ENCODE data around the gene SIN3B. TPM values are rescaled to one million over a fixed set of nuclear protein-coding genes. Genes with fewer than 3 reads are reported as not detected.

The SIN3B gene
- polyA plus RNA-seq, 3 donors, result 7.2 to 154 (median 10.2) TPM

GRCh38 chr19:16893686-16893989, 64.4 kb downstream of the SIN3B start:
- Histone ChIP-seq H3K4me2 (replicated peaks; ENCODE audit: extremely low read depth, low read length, poor library complexity, severe bottlenecking) (peak overlapping the region; percentile 21), H3K36me3 (replicated peaks in 1 of 2; ENCODE audit: control insufficient read depth in 1 of 2, insufficient read depth in 2 of 2, low read length in 2 of 2) (no peaks in the 10 kb centered on the region), H4K20me1 (ENCODE audit: insufficient read depth, low read length) (no peaks in the 10 kb centered on the region), H3K9me3 (replicated peaks in 1 of 2; ENCODE audit: control insufficient read depth in 1 of 2, insufficient read depth in 1 of 2, low read length in 2 of 2) (no peaks in the 10 kb centered on the region), H3K4me1 (ENCODE audit: control insufficient read depth in 1 of 2, insufficient read depth in 2 of 2, low read length in 2 of 2) (peaks cover 44 to 49% of the 10 kb centered on the region in 2 donors), H3K27me3 (ENCODE audit: control insufficient read depth in 2 of 2, insufficient read depth in 2 of 2, low read length in 2 of 2) (peaks cover 0 to 46% of the 10 kb centered on the region in 2 donors), H3K9ac (ENCODE audit: insufficient read depth, low read length, poor library complexity, severe bottlenecking) (no peak overlapping the region), H3K27ac (ENCODE audit: low read depth in 1 of 2, low read length in 2 of 2) (no peak overlapping the region), H3K79me2 (ENCODE audit: insufficient read depth, low read length) (no peaks in the 10 kb centered on the region), H2AFZ (ENCODE audit: insufficient read depth, low read depth, low read length, poor library complexity, severe bottlenecking) (peak overlapping the region; percentile 38), H3K4me3 (replicated peaks in 1 of 3; ENCODE audit: low read depth in 2 of 3, low read length in 3 of 3) (peak overlapping the region in 1 of 3 experiments; percentile 7)
- H3K27ac Mint-ChIP-seq, result peak overlapping the region in 2 of 7 donors; percentile 32 to 54
- peaks cover 12 to 17% of the 10 kb centered on the region in 2 donors for H3K36me3 Mint-ChIP-seq
- no peak for TF ChIP-seq CTCF (IDR thresholded peaks at IDR 0.05)
- WGBS (ENCODE audit: insufficient coverage), result 3% methylated on average over 14 of the region's 14 CpGs
- H3K4me3 Mint-ChIP-seq, result peak overlapping the region in 1 of 2 donors; percentile 73
- H3K4me1 Mint-ChIP-seq, result peaks cover 43% of the 10 kb centered on the region
- peaks cover 0 to 9% (median 2%) of the 10 kb centered on the region in 7 donors for H3K9me3 Mint-ChIP-seq
- intact Hi-C loops (cut with micrococcal nuclease), result loop anchor here in 1 of 2 donors (5.0 kb wide), 1 partner anchor 61 kb away; no protein-coding TSS in a partner anchor
- DNase-seq, result peak in 2 of 3 donors; percentile 27 to 31
- peaks cover 41 to 78% (median 48%) of the 10 kb centered on the region in 3 donors for H3K27me3 Mint-ChIP-seq (ENCODE audit: low read depth in 3 of 3)

DNA sequence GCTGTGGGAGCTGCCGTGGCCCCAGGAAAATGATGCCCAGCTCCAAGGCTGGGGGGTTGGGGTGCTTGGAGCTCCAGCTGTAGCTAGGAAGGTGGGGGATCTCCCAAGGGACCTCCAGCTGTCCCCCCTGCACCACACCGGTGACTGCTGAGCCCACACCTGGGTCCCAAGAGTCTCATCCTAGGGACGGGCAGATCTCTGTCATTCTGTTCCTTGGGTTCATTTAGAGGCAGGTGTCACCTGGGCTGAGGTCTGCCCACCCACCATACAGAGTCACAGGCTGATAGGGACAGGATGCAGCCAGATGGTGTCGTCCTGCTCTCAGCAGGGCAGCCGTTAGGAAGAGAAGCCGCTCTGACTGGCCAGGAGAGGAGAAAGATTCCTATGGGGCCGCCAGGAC, 64.9 kb downstream of the SIN3B start:
- no peak overlapping the region for H3K9ac ChIP-seq (ENCODE audit: insufficient read depth, low read length, poor library complexity, severe bottlenecking)
- no peaks in the 10 kb centered on the region for H4K20me1 ChIP-seq (ENCODE audit: insufficient read depth, low read length)
- peaks cover 0 to 41% of the 10 kb centered on the region in 2 donors for H3K27me3 ChIP-seq (ENCODE audit: control insufficient read depth in 2 of 2, insufficient read depth in 2 of 2, low read length in 2 of 2)
- no peak for DNase-seq
- H3K4me1 ChIP-seq (ENCODE audit: control insufficient read depth in 1 of 2, insufficient read depth in 2 of 2, low read length in 2 of 2), result peaks cover 42 to 49% of the 10 kb centered on the region in 2 donors
- peak overlapping the region in 1 of 3 experiments; percentile 7 for H3K4me3 ChIP-seq (replicated peaks in 1 of 3; ENCODE audit: low read depth in 2 of 3, low read length in 3 of 3)
- no peak overlapping the region for H3K4me2 ChIP-seq (replicated peaks; ENCODE audit: extremely low read depth, low read length, poor library complexity, severe bottlenecking)
- peak overlapping the region; percentile 38 for H2AFZ ChIP-seq (ENCODE audit: insufficient read depth, low read depth, low read length, poor library complexity, severe bottlenecking)
- Mint-ChIP-seq H3K4me1 (peaks cover 40% of the 10 kb centered on the region), H3K27me3 (ENCODE audit: low read depth in 3 of 3) (peaks cover 41 to 76% (median 48%) of the 10 kb centered on the region in 3 donors), H3K4me3 (peak overlapping the region in 1 of 2 donors; percentile 73), H3K27ac (peak overlapping the region in 1 of 7 donors; percentile 54), H3K9me3 (peaks cover 0 to 7% (median 2%) of the 10 kb centered on the region in 7 donors), H3K36me3 (peaks cover 13 to 20% of the 10 kb centered on the region in 2 donors)
- 88% methylated on average over 5 of the region's 7 CpGs for WGBS (ENCODE audit: insufficient coverage)
- no peaks in the 10 kb centered on the region for H3K36me3 ChIP-seq (replicated peaks in 1 of 2; ENCODE audit: control insufficient read depth in 1 of 2, insufficient read depth in 2 of 2, low read length in 2 of 2)
- H3K27ac ChIP-seq (ENCODE audit: low read depth in 1 of 2, low read length in 2 of 2), result no peak overlapping the region
- no peak for TF ChIP-seq CTCF (IDR thresholded peaks at IDR 0.05)
- H3K79me2 ChIP-seq (ENCODE audit: insufficient read depth, low read length), result no peaks in the 10 kb centered on the region
- H3K9me3 ChIP-seq (replicated peaks in 1 of 2; ENCODE audit: control insufficient read depth in 1 of 2, insufficient read depth in 1 of 2, low read length in 2 of 2), result no peaks in the 10 kb centered on the region
- intact Hi-C loops (cut with micrococcal nuclease), result loop anchor here in 1 of 2 donors (5.0 kb wide), 1 partner anchor 62 kb away; no protein-coding TSS in a partner anchor

Data from CD14-positive monocyte (primary cell).